GM12878 (cell line): ENCODE measurements around the gene PRR7. TPM values are rescaled to one million over a fixed set of nuclear protein-coding genes. Genes with fewer than 3 reads are reported as not detected.
A peak's percentile ranks its signal among the peaks of the same experiment; 100 is the strongest.

Experiments used
- ATF3 ChIP-seq: IDR thresholded peaks from 2 replicates; pipeline ENCODE4 v1.6.1; 2011; ENCODE audit warnings: low read depth, mild to moderate bottlenecking, low read length, moderate library complexity, borderline replicate concordance; ENCODE audit errors: extremely low read depth
- BMI1 ChIP-seq: fragments of 450-650 bp; IDR thresholded peaks from 2 replicates; pipeline ENCODE4 v1.6.1; 2016; ENCODE audit warnings: mild to moderate bottlenecking, moderate library complexity, borderline replicate concordance
- CBFB ChIP-seq: IDR thresholded peaks from 2 replicates; pipeline ENCODE4 v1.6.1; 2016; ENCODE audit warnings: antibody characterized with exemption, low read depth
- CEBPB ChIP-seq, 2 experiments: fragments of 150-350 bp in 1 of 2; IDR thresholded peaks; 2 replicates each; pipeline ENCODE4 v1.6.1; 2012 to 2014; ENCODE audit warnings: low read depth in 2 of 2, low read length in 2 of 2, borderline replicate concordance in 1 of 2, inconsistent platforms in 1 of 2
- CHD2 ChIP-seq: IDR thresholded peaks from 2 replicates; pipeline ENCODE4 v1.6.1; 2011; ENCODE audit warnings: low read depth, low read length, improper control_type of control experiment, borderline replicate concordance
- CREM ChIP-seq: IDR thresholded peaks from 2 replicates; pipeline ENCODE4 v1.6.1; 2014; ENCODE audit warnings: antibody characterized with exemption, low read depth
- CTCF ChIP-seq, 3 experiments: IDR thresholded peaks in 2 of 3; conservative IDR thresholded peaks in 1 of 3; 2 replicates each; pipeline ENCODE4 v1.5.1; 2011; ENCODE audit warnings: low read depth in 3 of 3, low read length in 3 of 3, mild to moderate bottlenecking in 3 of 3, control low read depth in 2 of 3, moderate library complexity in 2 of 3, inconsistent platforms in 1 of 3, mixed read lengths in 1 of 3; ENCODE audit not compliant: control insufficient read depth in 2 of 3, insufficient read depth in 1 of 3; ENCODE audit errors: extremely low read depth in 1 of 3
- FOXK2 ChIP-seq: fragments of 450-650 bp; IDR thresholded peaks from 2 replicates; pipeline ENCODE4 v1.6.1; 2017; ENCODE audit warnings: mild to moderate bottlenecking, moderate library complexity
- GABPA ChIP-seq: IDR thresholded peaks from 2 replicates; pipeline ENCODE4 v1.6.1; 2014; ENCODE audit warnings: antibody characterized with exemption, low read depth, mild to moderate bottlenecking, inconsistent platforms
- IKZF1 ChIP-seq: fragments of 450-650 bp; conservative IDR thresholded peaks from 2 replicates; pipeline ENCODE4 v1.6.1; 2017; ENCODE audit warnings: antibody characterized with exemption, mild to moderate bottlenecking
- IKZF2 ChIP-seq, 2 experiments: fragments of 450-650 bp; IDR thresholded peaks; 2 replicates each; pipeline ENCODE4 v1.6.1; 2017; ENCODE audit warnings: mild to moderate bottlenecking in 2 of 2, moderate library complexity in 2 of 2
- JUNB ChIP-seq: IDR thresholded peaks from 2 replicates; pipeline ENCODE4 v1.6.1; 2016; ENCODE audit warnings: antibody characterized with exemption, mild to moderate bottlenecking
- LARP7 ChIP-seq: fragments of 450-650 bp; IDR thresholded peaks from 2 replicates; pipeline ENCODE4 v1.6.1; 2017; ENCODE audit warnings: mild to moderate bottlenecking
- MTA2 ChIP-seq: fragments of 450-650 bp; IDR thresholded peaks from 2 replicates; pipeline ENCODE4 v1.6.1; 2016; ENCODE audit warnings: low read depth, mild to moderate bottlenecking, moderate library complexity
- PAX5 ChIP-seq: IDR thresholded peaks from 2 replicates; pipeline ENCODE4 v1.6.1; 2011; ENCODE audit warnings: low read depth, low read length, borderline replicate concordance
- REST ChIP-seq: IDR thresholded peaks from 2 replicates; pipeline ENCODE4 v1.6.1; 2012; ENCODE audit warnings: mild to moderate bottlenecking, low read depth, low read length
- SIX5 ChIP-seq: IDR thresholded peaks from 2 replicates; pipeline ENCODE4 v1.6.1; 2011; ENCODE audit warnings: mild to moderate bottlenecking, low read depth, low read length, moderate library complexity; ENCODE audit not compliant: severe bottlenecking
- STAT3 ChIP-seq: IDR thresholded peaks from 2 replicates; pipeline ENCODE4 v1.6.1; 2011; ENCODE audit warnings: low read depth, low read length, improper control_type of control experiment
- TCF12 ChIP-seq: IDR thresholded peaks from 2 replicates; pipeline ENCODE4 v1.6.1; 2011; ENCODE audit warnings: low read depth, mild to moderate bottlenecking, low read length
- ZNF217 ChIP-seq: fragments of 450-650 bp; IDR thresholded peaks from 2 replicates; pipeline ENCODE4 v1.6.1; 2017; ENCODE audit warnings: antibody characterized with exemption, mild to moderate bottlenecking
- ZNF592 ChIP-seq: fragments of 450-650 bp; IDR thresholded peaks from 2 replicates; pipeline ENCODE4 v1.6.1; 2017; ENCODE audit warnings: mild to moderate bottlenecking, moderate library complexity
- polyA plus RNA-seq, 11 experiments: library from polyadenylated mRNA; depleted of rRNA in 4 of 11; unstranded in 6 of 11; stranded (reverse) in 5 of 11; fragments of >200 nt; fragmentation: Nextera tagmentation in 4 of 11; fragmentation: Illumina TruSeq in 1 of 11; extraction: Ambion mirVana in 4 of 11; extraction: Trizol in 1 of 11; gene quantifications; 1 replicate in 1 of 11; 2 replicates in 10 of 11; pipeline versions ENCODE4 v1.2.1 to v1.2.3, GENCODE V29; 2011 to 2016; ENCODE audit warnings: inconsistent platforms in 2 of 11, missing spikeins in 2 of 11, low read depth in 1 of 11
- total RNA-seq, 4 experiments: library from RNA; depleted of rRNA in 3 of 4; stranded (reverse); fragments of >200 nt in 3 of 4; fragmentation: Illumina TruSeq in 1 of 4; extraction: Trizol in 1 of 4; gene quantifications; 2 replicates each; pipeline versions ENCODE4 v1.2.1 to v1.2.3, GENCODE V29; 2013 to 2021

Gene PRR7
- total and polyA plus RNA-seq, 10 of the 15 experiments (the other 5 are each of a cell fraction or from before 2014, with no cell fraction given) = 0.09 to 18.8 (median 4.6) TPM; not detected in 2

GRCh38 chr5:177501874-177502678, 55.5 kb downstream of the PRR7 start (continued):
- TF ChIP-seq BMI1 = peak; percentile 87; the same call in 1 of the 2 replicates
- TF ChIP-seq GABPA = no peak
- TF ChIP-seq MTA2 = peak; percentile 100
- TF ChIP-seq STAT3 = no peak
- no peak; the same call in 1 of the 2 replicates for TF ChIP-seq CBFB
- TF ChIP-seq CTCF (IDR thresholded peaks at IDR 0.05 in 2 of 3, conservative IDR thresholded peaks at IDR 0.05 in 1 of 3; ENCODE audit: control insufficient read depth in 2 of 3, extremely low read depth in 1 of 3, insufficient read depth in 1 of 3, low read depth in 3 of 3, low read length in 3 of 3) = no peak
- TF ChIP-seq LARP7 = no peak; the same call in 1 of the 2 replicates
- TF ChIP-seq REST = no peak
- TF ChIP-seq CHD2 = peak; percentile 21; the same call in 1 of the 2 replicates
- TF ChIP-seq SIX5 = no peak
- no peak for TF ChIP-seq JUNB
- peak; percentile 97 for TF ChIP-seq IKZF1
- no peak; the same call in 1 of the 2 replicates for TF ChIP-seq ZNF217
- peak; percentile 99 for TF ChIP-seq IKZF2 (IDR thresholded peaks at IDR 0.05)
- TF ChIP-seq FOXK2 = peak; percentile 86
- TF ChIP-seq ATF3 = no peak
- TF ChIP-seq TCF12 = no peak
- no peak for TF ChIP-seq ZNF592
- TF ChIP-seq CEBPB (IDR thresholded peaks at IDR 0.05; ENCODE audit: borderline replicate concordance in 1 of 2, low read depth in 2 of 2, low read length in 2 of 2) = no peak
- TF ChIP-seq PAX5 = no peak; the same call in 1 of the 2 replicates
- TF ChIP-seq CREM = peak; percentile 53; the same call in 1 of the 2 replicates
